ENCODE data around the gene SPI1. TPM values are rescaled to one million over a fixed set of nuclear protein-coding genes. Genes with fewer than 3 reads are reported as not detected.

SPI1 gene
- total RNA-seq, 4 donors from 2014 or later, result 2.6 to 15.4 (median 8.8) TPM

GRCh38 chr11:47305734-47306483, 72.4 kb downstream of the SPI1 start:
- peaks cover 0 to 11% (median 0%) of the 10 kb centered on the region in 3 donors for H3K4me1 ChIP-seq
- H3K36me3 ChIP-seq, result peaks cover 41 to 100% (median 45%) of the 10 kb centered on the region in 3 donors
- H3K4me3 ChIP-seq, result no peak overlapping the region
- WGBS, 2 donors, result no CpG with 5 or more reads among the region's 3 CpGs
- peaks cover 0 to 6% (median 0%) of the 10 kb centered on the region in 3 donors for H3K9me3 ChIP-seq
- H3K27ac ChIP-seq, result no peak overlapping the region
- H3K27me3 ChIP-seq, result no peaks in the 10 kb centered on the region
- TF ChIP-seq POLR2A (IDR thresholded peaks at IDR 0.05), result no peak
- no peak for DNase-seq
- intact Hi-C loops (cut with DNase I), result no loop called here

Small RNA genes lying within 50 kb of the gene (small RNA-seq; reads per million reads assigned to genes)
- 0 reads per million in 4 donors for gene MIR4487

Other genes starting within 250 kb of the SPI1 start
- 100 to 1,000 TPM in 3 of 4 donors, 10 to 100 TPM in 1; 95.3 to 171 (median 119) TPM for gene ARFGAP2, start 201.7 kb downstream of the SPI1 start, total RNA-seq
- 10 to 100 TPM; 55.9 to 95.7 (median 65.0) TPM for gene PACSIN3, start 192.1 kb downstream of the SPI1 start, total RNA-seq
- gene DDB2, start 163.6 kb downstream of the SPI1 start, total RNA-seq, result 10 to 100 TPM; 25.7 to 65.8 (median 43.5) TPM
- 10 to 100 TPM; 20.4 to 38.0 (median 26.5) TPM for gene ACP2, start 129.7 kb downstream of the SPI1 start, total RNA-seq
- 10 to 100 TPM in 2 of 4 donors, 1 to 10 TPM in 2; 2.4 to 24.8 (median 12.5) TPM for gene NR1H3, start 120.6 kb downstream of the SPI1 start, total RNA-seq
- gene MADD, start 108.4 kb downstream of the SPI1 start, total RNA-seq, result 10 to 100 TPM; 12.6 to 34.7 (median 15.4) TPM
- under 1 TPM in 1 of 4 donors, not detected in 3; 0.08 TPM for gene MYBPC3, start 25.8 kb downstream of the SPI1 start, total RNA-seq
- gene SLC39A13, start 30.0 kb upstream of the SPI1 start, total RNA-seq, result 10 to 100 TPM; 10.9 to 44.3 (median 13.8) TPM
- gene PSMC3, start 47.9 kb upstream of the SPI1 start, total RNA-seq, result 100 to 1,000 TPM in 3 of 4 donors, 10 to 100 TPM in 1; 72.9 to 134 (median 122) TPM
- under 1 TPM in 1 of 4 donors, not detected in 3; 0.38 TPM for gene RAPSN, start 70.6 kb upstream of the SPI1 start, total RNA-seq
- 10 to 100 TPM; 50.4 to 88.9 (median 64.1) TPM for gene CELF1, start 174.6 kb upstream of the SPI1 start, total RNA-seq
- 10 to 100 TPM; 67.7 to 92.3 (median 78.7) TPM for gene PTPMT1, start 187.1 kb upstream of the SPI1 start, total RNA-seq
- 10 to 100 TPM; 12.4 to 22.7 (median 16.0) TPM for gene KBTBD4, start 200.4 kb upstream of the SPI1 start, total RNA-seq
- gene NDUFS3, start 200.5 kb upstream of the SPI1 start, total RNA-seq, result 10 to 100 TPM; 65.5 to 89.9 (median 83.6) TPM
- gene FAM180B, start 208.1 kb upstream of the SPI1 start, total RNA-seq, result not detected
- gene C1QTNF4, start 215.9 kb upstream of the SPI1 start, total RNA-seq, result under 1 TPM in 3 of 4 donors, not detected in 1; 0.35 to 0.57 (median 0.41) TPM

Measured in esophagus squamous epithelium (tissue), 5 donors.